ENCODE measurements around the gene SPCS2. TPM values are rescaled to one million over a fixed set of nuclear protein-coding genes. Genes with fewer than 3 reads are reported as not detected.
"Not testable (repeated sequence)": the region's sequence is repeated elsewhere in the genome, so short reads cannot be mapped to it uniquely, and the experiment has no call there.

The SPCS2 gene
- total RNA-seq, 1 experiment from 2014 or later = 328 TPM

DNA sequence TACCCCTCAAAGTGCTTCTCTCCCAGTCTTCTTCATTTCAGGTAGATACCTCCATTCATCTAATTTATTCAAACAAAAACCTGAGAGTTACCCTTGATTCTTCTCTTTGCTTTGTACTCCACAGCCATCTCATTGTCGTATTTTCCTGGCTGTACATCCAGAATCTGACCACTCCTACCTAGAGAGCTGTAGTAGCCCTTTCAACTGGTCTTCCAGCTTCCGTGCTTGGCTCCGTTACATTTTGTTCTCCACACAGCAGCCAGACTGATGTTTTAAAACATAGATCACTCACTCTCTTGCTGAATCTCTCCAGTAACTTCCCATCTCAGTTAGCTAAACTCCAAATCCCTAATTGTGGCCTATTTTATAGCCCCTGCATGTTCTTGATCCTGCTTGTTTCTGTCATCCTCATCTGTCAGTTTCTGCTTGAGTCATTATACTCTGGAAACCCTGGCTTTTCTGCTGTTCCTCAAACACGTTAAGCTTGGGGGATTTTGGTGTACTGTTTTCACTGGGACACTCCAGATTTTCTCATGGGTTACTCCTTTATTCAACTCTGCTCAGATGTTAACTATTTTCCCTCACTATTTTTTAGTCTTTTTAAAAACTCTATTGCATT is 7.4 kb downstream of the SPCS2 start:
- TF ChIP-seq, protein P1, sequence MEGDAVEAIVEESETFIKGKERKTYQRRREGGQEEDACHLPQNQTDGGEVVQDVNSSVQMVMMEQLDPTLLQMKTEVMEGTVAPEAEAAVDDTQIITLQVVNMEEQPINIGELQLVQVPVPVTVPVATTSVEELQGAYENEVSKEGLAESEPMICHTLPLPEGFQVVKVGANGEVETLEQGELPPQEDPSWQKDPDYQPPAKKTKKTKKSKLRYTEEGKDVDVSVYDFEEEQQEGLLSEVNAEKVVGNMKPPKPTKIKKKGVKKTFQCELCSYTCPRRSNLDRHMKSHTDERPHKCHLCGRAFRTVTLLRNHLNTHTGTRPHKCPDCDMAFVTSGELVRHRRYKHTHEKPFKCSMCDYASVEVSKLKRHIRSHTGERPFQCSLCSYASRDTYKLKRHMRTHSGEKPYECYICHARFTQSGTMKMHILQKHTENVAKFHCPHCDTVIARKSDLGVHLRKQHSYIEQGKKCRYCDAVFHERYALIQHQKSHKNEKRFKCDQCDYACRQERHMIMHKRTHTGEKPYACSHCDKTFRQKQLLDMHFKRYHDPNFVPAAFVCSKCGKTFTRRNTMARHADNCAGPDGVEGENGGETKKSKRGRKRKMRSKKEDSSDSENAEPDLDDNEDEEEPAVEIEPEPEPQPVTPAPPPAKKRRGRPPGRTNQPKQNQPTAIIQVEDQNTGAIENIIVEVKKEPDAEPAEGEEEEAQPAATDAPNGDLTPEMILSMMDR (IDR thresholded peaks at IDR 0.05; ENCODE audit: insufficient read depth in 1 of 2, low read depth in 1 of 2, low read length in 1 of 2, severe bottlenecking in 1 of 2, unreplicated experiment in 1 of 2) = no peak
- H3K36me3 ChIP-seq (ENCODE audit: control insufficient read depth, insufficient read depth, low read length) = peaks cover 4% of the 10 kb centered on the region; the same call in 1 of the 2 replicates
- H3K27me3 Mint-ChIP-seq (ENCODE audit: insufficient read depth, unreplicated experiment) = no peaks in the 10 kb centered on the region
- no peaks in the 10 kb centered on the region for H3K9me3 Mint-ChIP-seq (ENCODE audit: unreplicated experiment)
- H3K27me3 ChIP-seq (replicated peaks; ENCODE audit: control insufficient read depth, insufficient read depth, low read length) = no peaks in the 10 kb centered on the region
- CTCF ChIA-PET = no interaction called here
- intact Hi-C loops (cut with micrococcal nuclease; ENCODE audit: unreplicated experiment) = no loop called here
- H3K4me1 ChIP-seq = no peaks in the 10 kb centered on the region
- POLR2A ChIA-PET = no interaction called here
- no peak overlapping the region for H3K27ac Mint-ChIP-seq (ENCODE audit: unreplicated experiment)
- peaks cover 10% of the 10 kb centered on the region for H3K4me1 Mint-ChIP-seq (ENCODE audit: low read depth, unreplicated experiment)
- H3K36me3 Mint-ChIP-seq (ENCODE audit: insufficient read depth, unreplicated experiment) = peaks cover 16% of the 10 kb centered on the region
- no peak overlapping the region for H3K4me3 Mint-ChIP-seq (ENCODE audit: unreplicated experiment)
- DNase-seq = no peak
- no TSS peak for BruUV-seq (replicated peaks)
- no peaks in the 10 kb centered on the region for H3K9me3 ChIP-seq
- H3K4me3 ChIP-seq (ENCODE audit: low read depth, low read length) = no peak overlapping the region

- Mint-ChIP-seq H3K9me3 (ENCODE audit: unreplicated experiment) (no peaks in the 10 kb centered on the region), H3K36me3 (ENCODE audit: insufficient read depth, unreplicated experiment) (peaks cover 22% of the 10 kb centered on the region), H3K27me3 (ENCODE audit: insufficient read depth, unreplicated experiment) (no peaks in the 10 kb centered on the region), H3K4me1 (ENCODE audit: low read depth, unreplicated experiment) (peaks cover 10% of the 10 kb centered on the region), H3K27ac (ENCODE audit: unreplicated experiment) (no peak overlapping the region), H3K4me3 (ENCODE audit: unreplicated experiment) (no peak overlapping the region)
- no peaks in the 10 kb centered on the region for H3K27me3 ChIP-seq (replicated peaks; ENCODE audit: control insufficient read depth, insufficient read depth, low read length)
- ChIA-PET POLR2A (no interaction called here), CTCF (no interaction called here)
- peaks cover 2% of the 10 kb centered on the region; the same call in 1 of the 2 replicates for H3K36me3 ChIP-seq (ENCODE audit: control insufficient read depth, insufficient read depth, low read length)
- H3K9me3 ChIP-seq = no peaks in the 10 kb centered on the region
- DNase-seq = no peak
- no TSS peak for BruUV-seq (replicated peaks)
- H3K4me3 ChIP-seq (ENCODE audit: low read depth, low read length) = no peak overlapping the region
- intact Hi-C loops (cut with micrococcal nuclease; ENCODE audit: unreplicated experiment) = no loop called here
- H3K4me1 ChIP-seq = peaks cover 9% of the 10 kb centered on the region
- TF ChIP-seq, protein P1 (IDR thresholded peaks at IDR 0.05; ENCODE audit: insufficient read depth in 1 of 2, low read depth in 1 of 2, low read length in 1 of 2, severe bottlenecking in 1 of 2, unreplicated experiment in 1 of 2) = no peak
These were observed 9.0 kb downstream of the SPCS2 start for GRCh38 chr11:74957937-74958629.

GRCh38 chr11:74960128-74960527 is 11.1 kb downstream of the SPCS2 start:
- intact Hi-C loops (cut with micrococcal nuclease; ENCODE audit: unreplicated experiment); H3K36me3 ChIP-seq (ENCODE audit: control insufficient read depth, insufficient read depth, low read length); H3K27me3 Mint-ChIP-seq (ENCODE audit: insufficient read depth, unreplicated experiment); H3K27ac Mint-ChIP-seq (ENCODE audit: unreplicated experiment); H3K27me3 ChIP-seq (replicated peaks; ENCODE audit: control insufficient read depth, insufficient read depth, low read length); H3K9me3 Mint-ChIP-seq (ENCODE audit: unreplicated experiment); H3K9me3 ChIP-seq; POLR2A ChIA-PET; H3K4me3 Mint-ChIP-seq (ENCODE audit: unreplicated experiment); H3K4me3 ChIP-seq (ENCODE audit: low read depth, low read length); BruUV-seq (replicated peaks); DNase-seq: not testable (repeated sequence)
- Mint-ChIP-seq H3K4me1 (ENCODE audit: low read depth, unreplicated experiment) (peaks cover 24% of the 10 kb centered on the region), H3K36me3 (ENCODE audit: insufficient read depth, unreplicated experiment) (peaks cover 25% of the 10 kb centered on the region)
- CTCF ChIA-PET = interaction anchor here (0.6 kb wide), 1 partner anchor 430 kb away, joined by 3 read pairs; no protein-coding TSS in a partner anchor
- H3K4me1 ChIP-seq = peaks cover 20% of the 10 kb centered on the region

Data from Caco-2 (cell line).